GM21367 (cell line): ENCODE measurements around the gene PPP2R1B.
"Not testable (repeated sequence)": the region's sequence is repeated elsewhere in the genome, so short reads cannot be mapped to it uniquely, and the experiment has no call there.

ENCODE experiments used
- ATAC-seq: cut with Tn5 transposase; IDR thresholded peaks from one replicate; pipeline ENCODE4 v1.9.1; 2021; ENCODE audit not compliant: unreplicated experiment

Gene PPP2R1B

GRCh38 chr11:111727431-111727830, 38.8 kb downstream of the PPP2R1B start:
- no peak for ATAC-seq

GRCh38 chr11:111726301-111726713, 39.9 kb downstream of the PPP2R1B start:
- ATAC-seq = no peak

DNA sequence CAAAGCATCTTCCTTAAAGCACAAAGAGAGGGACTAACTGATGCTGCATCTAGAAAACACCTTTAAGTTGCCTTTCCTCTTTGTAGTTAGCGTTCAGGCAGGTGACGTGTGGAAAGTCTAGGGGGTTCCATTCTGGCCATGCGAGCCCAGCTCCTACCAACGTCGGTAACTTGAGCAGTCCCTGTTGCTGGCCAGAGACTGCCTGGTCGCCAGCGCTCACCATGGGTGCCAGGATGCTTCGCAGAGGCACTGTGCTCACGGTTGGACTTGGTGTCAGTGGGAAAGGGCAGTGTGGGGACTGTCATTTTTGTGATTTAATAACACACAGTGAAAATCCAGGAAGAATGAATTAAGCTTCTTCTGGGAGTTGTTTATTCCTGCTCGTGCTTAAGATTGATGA, 40.6 kb downstream of the PPP2R1B start:
- no peak for ATAC-seq

- ATAC-seq = no peak
These were observed 41.5 kb downstream of the PPP2R1B start for GRCh38 chr11:111724615-111725129.

GRCh38 chr11:111723595-111723994, 42.6 kb downstream of the PPP2R1B start:
- no peak for ATAC-seq

GRCh38 chr11:111722501-111722900, 43.7 kb downstream of the PPP2R1B start:
- ATAC-seq = no peak

DNA sequence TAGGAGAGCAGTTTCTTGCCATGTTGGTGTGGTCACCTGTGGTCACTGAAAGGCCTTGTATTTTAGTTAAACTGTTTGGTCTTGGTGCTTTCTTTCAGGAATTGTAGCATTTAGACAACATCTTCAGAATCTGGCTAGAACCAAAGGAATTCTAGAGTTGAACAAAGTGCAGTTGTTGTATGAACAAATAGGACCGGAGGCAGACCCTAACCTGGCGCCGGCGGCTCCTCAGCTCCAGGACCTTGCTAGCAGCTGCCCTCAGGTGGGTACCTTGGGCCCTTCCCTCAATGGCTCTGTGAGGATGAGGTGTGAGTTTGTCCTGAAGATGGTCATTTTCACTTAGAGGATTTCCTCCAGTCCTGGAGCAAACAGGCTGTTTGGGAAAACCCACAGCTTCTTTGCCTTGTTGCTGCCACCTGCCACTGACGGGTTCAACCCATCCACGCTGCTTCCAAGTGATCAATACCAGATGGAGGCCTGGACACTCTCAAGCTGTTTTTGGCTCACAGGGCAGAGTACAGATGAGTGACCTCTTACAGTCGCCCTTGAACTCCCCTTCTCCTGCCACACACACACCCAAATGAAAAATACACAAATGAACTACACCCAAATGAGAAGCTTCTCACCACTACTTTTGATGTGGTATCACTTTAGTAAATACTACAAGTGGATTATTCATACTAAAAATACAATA, 45.2 kb downstream of the PPP2R1B start:
- no peak for ATAC-seq

DNA sequence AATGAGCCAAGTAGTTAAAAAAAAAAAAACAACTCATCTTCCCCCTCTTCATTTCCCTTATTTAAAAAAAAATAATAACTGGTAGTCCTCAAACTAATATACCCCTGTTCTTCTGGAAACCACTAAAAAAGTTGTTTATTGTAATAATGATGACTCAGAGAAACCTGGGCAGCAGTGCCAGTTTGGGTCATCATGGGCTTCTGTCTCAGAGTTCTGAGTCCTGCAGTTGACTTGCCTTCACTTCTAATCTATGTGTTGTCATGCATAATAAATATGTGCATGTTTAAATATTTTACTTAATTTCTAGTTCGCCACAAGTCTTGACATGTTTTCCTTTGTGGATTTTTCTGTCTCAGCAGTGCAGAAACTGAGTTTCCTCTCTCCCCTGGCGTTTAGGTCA, 46.8 kb downstream of the PPP2R1B start:
- no peak for ATAC-seq

- no peak for ATAC-seq
These were observed 47.3 kb downstream of the PPP2R1B start for GRCh38 chr11:111718859-111719258.

DNA sequence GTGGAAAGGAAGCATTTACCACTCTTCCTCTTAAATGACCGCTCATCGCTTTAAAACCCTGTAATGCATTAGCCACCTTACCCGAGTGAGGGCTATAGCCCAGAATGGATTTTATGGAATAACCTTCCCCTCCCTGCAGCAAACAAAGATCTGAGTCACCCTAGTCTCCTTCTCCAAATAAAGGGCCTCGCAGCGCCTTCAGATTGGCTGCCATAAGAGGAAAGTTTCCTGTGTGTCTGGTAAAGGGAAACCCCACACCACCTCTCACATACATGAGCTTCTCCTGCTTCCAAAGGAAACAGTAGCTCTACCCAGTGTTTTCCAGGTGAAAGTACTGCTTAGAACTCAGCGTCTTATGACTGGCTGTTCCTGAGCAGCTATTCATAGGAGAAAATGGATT, 47.8 kb downstream of the PPP2R1B start:
- no peak for ATAC-seq

DNA sequence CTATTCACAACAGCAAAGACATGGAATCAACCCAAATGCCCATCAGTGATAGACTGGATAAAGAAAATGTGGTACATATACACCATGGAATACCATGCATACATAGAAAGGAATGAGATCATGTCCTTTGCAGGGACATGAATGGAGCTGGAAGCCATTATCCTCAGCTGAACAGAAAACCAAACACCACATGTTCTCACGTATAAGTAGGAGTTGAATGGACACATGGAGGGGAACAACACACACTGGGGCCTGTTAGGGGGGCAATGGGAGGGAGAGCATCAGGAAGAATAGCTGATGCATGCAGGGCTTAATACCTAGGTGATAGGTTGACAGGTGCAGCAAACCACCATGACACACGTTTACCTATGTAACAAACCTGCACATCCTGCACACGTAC, 48.5 kb downstream of the PPP2R1B start:
- not testable (repeated sequence) for ATAC-seq

GRCh38 chr11:111715142-111715816, 50.9 kb downstream of the PPP2R1B start:
- ATAC-seq = no peak

- ATAC-seq = no peak
These were observed 51.7 kb downstream of the PPP2R1B start for GRCh38 chr11:111714522-111714921.

DNA sequence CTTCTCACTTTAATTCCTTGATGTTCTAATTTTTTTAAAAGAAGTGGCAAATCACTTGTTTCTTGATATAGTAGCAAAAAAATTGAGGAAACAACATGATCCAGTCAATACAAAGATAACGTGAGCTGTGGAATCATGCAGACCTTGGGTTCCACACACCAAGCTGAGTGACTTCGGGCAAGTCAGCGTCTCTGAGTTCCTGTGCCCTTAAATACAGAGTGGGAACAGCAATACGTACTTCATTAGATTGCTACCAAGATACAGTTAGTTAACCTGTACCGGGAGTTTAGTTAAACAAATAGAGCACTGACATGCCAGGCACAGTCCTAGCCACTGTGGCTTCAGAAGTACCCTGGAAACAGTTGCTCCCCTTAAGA, 58.5 kb downstream of the PPP2R1B start:
- no peak for ATAC-seq

- no peak for ATAC-seq
These were observed 59.0 kb downstream of the PPP2R1B start for GRCh38 chr11:111707039-111707690.

- ATAC-seq = no peak
These were observed 62.6 kb downstream of the PPP2R1B start for GRCh38 chr11:111703576-111703975.

DNA sequence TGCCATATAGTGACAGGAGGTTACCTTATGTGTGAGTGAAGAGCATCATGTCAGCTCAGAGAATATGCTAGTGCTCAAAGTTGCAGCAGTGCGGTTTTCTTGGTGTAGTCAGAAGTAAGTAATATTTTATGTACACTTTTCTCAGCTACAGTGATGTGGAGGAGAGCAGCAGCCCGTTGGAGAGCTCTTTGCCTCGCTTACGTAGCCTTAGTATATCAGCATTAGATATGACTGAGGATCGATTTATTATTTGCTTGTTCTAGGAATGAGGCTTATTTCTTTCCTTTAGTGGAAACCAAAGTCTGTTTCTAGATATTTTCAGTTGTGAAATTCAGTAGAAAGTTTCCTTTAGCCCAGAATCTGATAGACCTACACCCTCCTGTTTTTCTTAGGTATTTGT, 63.6 kb downstream of the PPP2R1B start:
- no peak for ATAC-seq

DNA sequence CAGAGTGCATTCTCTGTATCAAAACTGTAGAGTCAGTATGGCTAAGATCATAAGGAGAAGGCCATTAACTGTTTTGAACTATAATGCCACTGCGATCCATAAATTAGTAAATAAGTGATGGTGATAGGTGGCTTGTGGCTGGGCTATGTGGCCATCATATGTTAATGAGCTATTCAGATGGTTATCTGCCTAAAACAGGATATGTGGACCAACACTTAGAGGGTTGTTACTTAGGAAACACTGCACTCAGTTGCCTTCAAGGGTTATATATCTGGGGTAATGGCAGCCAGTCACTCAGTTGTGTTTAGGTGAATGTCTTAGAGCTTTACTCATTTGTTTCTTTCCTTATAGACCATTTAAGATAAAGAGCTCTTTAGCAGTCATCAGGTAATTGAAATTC, 66.0 kb downstream of the PPP2R1B start:
- no peak for ATAC-seq

GRCh38 chr11:111699579-111700156, 66.5 kb downstream of the PPP2R1B start:
- ATAC-seq = no peak

- ATAC-seq = no peak
These were observed 67.2 kb downstream of the PPP2R1B start for GRCh38 chr11:111698852-111699559.

- no peak for ATAC-seq
These were observed 68.2 kb downstream of the PPP2R1B start for GRCh38 chr11:111697933-111698371.
